NCI-H524 (cell line): ENCODE results near the gene SLC8A1.

ENCODE experiments used
- DNase-seq, 2 experiments: peaks; one replicate each; lab custom pipeline; 2025; lab: John Stamatoyannopoulos, UW

SLC8A1 gene

GRCh38 chr2:40451918-40452605, at the start of gene SLC8A1:
Gene SLC8A1, minus strand, starts transcription at chr2:40452090.
- DNase-seq, result peak; percentile 26 to 65

GRCh38 chr2:40499437-40499836, 47.5 kb upstream of the SLC8A1 start:
- DNase-seq, result no peak

- DNase-seq, result no peak
These were observed 45.5 kb upstream of the SLC8A1 start for GRCh38 chr2:40497251-40497859.

GRCh38 chr2:40489678-40489960, 37.7 kb upstream of the SLC8A1 start:
- no peak for DNase-seq

- DNase-seq, result peak in 1 of 2 experiments; percentile 10
These were observed 37.2 kb upstream of the SLC8A1 start for GRCh38 chr2:40488927-40489677.

- DNase-seq, result peak; percentile 29 to 88
These were observed 36.3 kb upstream of the SLC8A1 start for GRCh38 chr2:40488101-40488601.

- peak in 1 of 2 experiments; percentile 40 for DNase-seq
These were observed 35.7 kb upstream of the SLC8A1 start for GRCh38 chr2:40487602-40488001.

- DNase-seq, result no peak
These were observed 34.0 kb upstream of the SLC8A1 start for GRCh38 chr2:40485854-40486253.

- DNase-seq, result no peak
These were observed 33.4 kb upstream of the SLC8A1 start for GRCh38 chr2:40485318-40485717.

GRCh38 chr2:40483549-40484243, 31.8 kb upstream of the SLC8A1 start:
- DNase-seq, result no peak

- peak in 1 of 2 experiments; percentile 13 for DNase-seq
These were observed 28.7 kb upstream of the SLC8A1 start for GRCh38 chr2:40480596-40480995.

GRCh38 chr2:40480073-40480472, 28.2 kb upstream of the SLC8A1 start:
- no peak for DNase-seq

- DNase-seq, result no peak
These were observed 25.5 kb upstream of the SLC8A1 start for GRCh38 chr2:40477361-40477760.

GRCh38 chr2:40476436-40476835, 24.5 kb upstream of the SLC8A1 start:
- DNase-seq, result no peak

- DNase-seq, result no peak
These were observed 22.4 kb upstream of the SLC8A1 start for GRCh38 chr2:40474306-40474705.

GRCh38 chr2:40471866-40472265, 20.0 kb upstream of the SLC8A1 start:
- no peak for DNase-seq

- DNase-seq, result no peak
These were observed 19.2 kb upstream of the SLC8A1 start for GRCh38 chr2:40470822-40471813.

GRCh38 chr2:40466935-40467572, 15.2 kb upstream of the SLC8A1 start:
- peak; percentile 95 to 99 for DNase-seq

GRCh38 chr2:40466332-40466906, 14.5 kb upstream of the SLC8A1 start:
- peak; percentile 71 to 86 for DNase-seq

- DNase-seq, result no peak
These were observed 11.2 kb upstream of the SLC8A1 start for GRCh38 chr2:40463112-40463511.
